Measurements from ENCODE around the gene EFEMP2. TPM values are rescaled to one million over a fixed set of nuclear protein-coding genes. Genes with fewer than 3 reads are reported as not detected.
"Not testable (repeated sequence)": the region's sequence is repeated elsewhere in the genome, so short reads cannot be mapped to it uniquely, and the experiment has no call there.

EFEMP2 gene
- total and polyA plus RNA-seq, 2 donors (not counting 1 experiment from before 2014, with no cell fraction given) = 74.0 to 161 TPM

DNA sequence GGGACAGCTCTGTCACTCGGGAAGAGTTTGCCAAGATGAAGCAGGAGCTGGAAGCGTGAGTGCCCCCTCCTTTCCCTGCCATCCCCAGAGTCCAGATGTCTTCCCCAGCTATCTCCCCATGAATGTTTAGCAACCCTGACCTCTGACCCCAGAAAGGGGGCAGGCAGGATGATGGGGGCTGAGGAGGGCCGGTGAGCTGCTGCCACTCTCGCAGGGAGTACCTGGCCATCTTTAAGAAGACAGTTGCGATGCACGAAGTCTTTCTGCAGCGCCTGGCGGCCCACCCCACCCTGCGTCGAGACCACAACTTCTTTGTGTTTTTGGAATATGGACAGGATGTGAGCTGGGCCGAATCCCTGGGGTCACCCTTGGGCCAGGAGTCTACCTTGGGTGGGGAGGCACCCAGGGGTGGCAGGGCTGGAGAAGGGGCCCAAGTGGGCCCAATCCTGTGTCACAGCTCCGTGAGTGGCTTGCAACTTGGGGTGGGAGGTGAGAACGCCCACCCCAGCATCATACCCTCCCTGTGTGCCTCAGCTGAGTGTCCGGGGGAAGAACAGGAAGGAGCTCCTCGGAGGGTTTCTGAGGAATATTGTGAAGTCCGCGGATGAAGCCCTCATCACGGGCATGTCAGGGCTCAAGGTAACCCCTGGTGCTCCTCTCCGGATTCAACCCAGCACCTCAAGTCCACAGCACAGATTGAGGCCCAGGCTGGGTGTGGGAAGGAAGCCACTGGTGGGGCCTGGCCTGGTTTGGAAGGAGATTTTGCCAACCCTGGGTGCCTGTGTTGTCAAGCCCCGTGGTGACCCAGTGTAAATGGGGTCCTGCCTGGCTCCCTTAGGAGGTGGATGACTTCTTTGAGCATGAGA lies 22.1 kb downstream of the EFEMP2 start:
- no peaks in the 10 kb centered on the region for H3K27me3 ChIP-seq (ENCODE audit: control insufficient read depth, insufficient read depth, low read length)
- H3K9me3 ChIP-seq (ENCODE audit: control insufficient read depth, insufficient read depth, low read depth, low read length) = no peaks in the 10 kb centered on the region
- no peak for DNase-seq (ENCODE audit: low read depth in 2 of 2)
- peaks cover 25% of the 10 kb centered on the region for H3K79me2 ChIP-seq (ENCODE audit: control insufficient read depth, insufficient read depth, low read length)
- peaks cover 39% of the 10 kb centered on the region for H3K36me3 ChIP-seq (ENCODE audit: control insufficient read depth, insufficient read depth, low read length)
- H4K20me1 ChIP-seq (ENCODE audit: control insufficient read depth, extremely low read depth, insufficient read depth, low read length) = peaks cover 1% of the 10 kb centered on the region
- TF ChIP-seq EZH2 (IDR thresholded peaks at IDR 0.05; ENCODE audit: low read length, missing control alignments) = no peak
- TF ChIP-seq, protein P1, sequence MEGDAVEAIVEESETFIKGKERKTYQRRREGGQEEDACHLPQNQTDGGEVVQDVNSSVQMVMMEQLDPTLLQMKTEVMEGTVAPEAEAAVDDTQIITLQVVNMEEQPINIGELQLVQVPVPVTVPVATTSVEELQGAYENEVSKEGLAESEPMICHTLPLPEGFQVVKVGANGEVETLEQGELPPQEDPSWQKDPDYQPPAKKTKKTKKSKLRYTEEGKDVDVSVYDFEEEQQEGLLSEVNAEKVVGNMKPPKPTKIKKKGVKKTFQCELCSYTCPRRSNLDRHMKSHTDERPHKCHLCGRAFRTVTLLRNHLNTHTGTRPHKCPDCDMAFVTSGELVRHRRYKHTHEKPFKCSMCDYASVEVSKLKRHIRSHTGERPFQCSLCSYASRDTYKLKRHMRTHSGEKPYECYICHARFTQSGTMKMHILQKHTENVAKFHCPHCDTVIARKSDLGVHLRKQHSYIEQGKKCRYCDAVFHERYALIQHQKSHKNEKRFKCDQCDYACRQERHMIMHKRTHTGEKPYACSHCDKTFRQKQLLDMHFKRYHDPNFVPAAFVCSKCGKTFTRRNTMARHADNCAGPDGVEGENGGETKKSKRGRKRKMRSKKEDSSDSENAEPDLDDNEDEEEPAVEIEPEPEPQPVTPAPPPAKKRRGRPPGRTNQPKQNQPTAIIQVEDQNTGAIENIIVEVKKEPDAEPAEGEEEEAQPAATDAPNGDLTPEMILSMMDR (conservative IDR thresholded peaks at IDR 0.05 in 1 of 2, IDR thresholded peaks at IDR 0.05 in 1 of 2; ENCODE audit: low read depth in 1 of 2, low read length in 2 of 2) = no peak
- H3K4me3 ChIP-seq (replicated peaks in 1 of 4; ENCODE audit: control extremely low read depth in 1 of 4, insufficient read depth in 1 of 4, low read depth in 3 of 4, low read length in 4 of 4) = no peak overlapping the region
- no peak overlapping the region for H3K27ac ChIP-seq (ENCODE audit: insufficient read depth, low read length)
- H2AFZ ChIP-seq (ENCODE audit: low read length) = no peak overlapping the region
- peaks cover 6% of the 10 kb centered on the region for H3K4me1 ChIP-seq (ENCODE audit: control insufficient read depth, extremely low read depth, insufficient read depth, low read length)
- H3K9ac ChIP-seq (ENCODE audit: insufficient read depth, low read length) = no peak overlapping the region
- H3K4me2 ChIP-seq (ENCODE audit: extremely low read depth, insufficient read depth, low read length) = no peak overlapping the region

DNA sequence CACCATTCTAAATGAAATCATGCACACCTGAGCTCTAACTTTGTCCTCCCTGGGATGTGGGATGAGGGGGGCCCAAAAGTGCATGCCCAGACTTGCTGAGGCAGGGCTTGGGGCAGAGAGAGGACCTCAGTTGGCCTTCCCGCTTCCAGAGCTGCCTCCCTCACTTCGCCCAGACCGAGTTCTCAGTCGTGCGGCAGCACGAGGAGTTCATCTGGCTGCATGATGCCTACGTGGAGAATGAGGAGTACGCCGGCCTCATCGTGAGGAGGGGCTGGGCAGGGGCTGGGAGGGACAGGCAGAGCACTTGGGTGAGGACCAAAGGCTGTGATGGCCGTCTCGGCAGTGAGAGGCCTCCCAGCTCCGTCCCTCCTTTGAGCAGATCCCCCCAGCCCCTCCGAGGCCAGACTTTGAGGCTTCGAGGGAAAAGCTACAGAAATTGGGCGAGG lies 22.8 kb downstream of the EFEMP2 start:
- no peak overlapping the region for H2AFZ ChIP-seq (ENCODE audit: low read length)

GRCh38 chr11:65849366-65849765 lies 23.2 kb downstream of the EFEMP2 start:
- H2AFZ ChIP-seq (ENCODE audit: low read length) = no peak overlapping the region
- no peak overlapping the region for H3K4me2 ChIP-seq (ENCODE audit: extremely low read depth, insufficient read depth, low read length)
- no peak overlapping the region for H3K27ac ChIP-seq (ENCODE audit: insufficient read depth, low read length)
- H4K20me1 ChIP-seq (ENCODE audit: control insufficient read depth, extremely low read depth, insufficient read depth, low read length) = peaks cover 1% of the 10 kb centered on the region
- peaks cover 1% of the 10 kb centered on the region for H3K4me1 ChIP-seq (ENCODE audit: control insufficient read depth, extremely low read depth, insufficient read depth, low read length)
- H3K27me3 ChIP-seq (ENCODE audit: control insufficient read depth, insufficient read depth, low read length) = no peaks in the 10 kb centered on the region
- H3K4me3 ChIP-seq (replicated peaks in 1 of 4; ENCODE audit: control extremely low read depth in 1 of 4, insufficient read depth in 1 of 4, low read depth in 3 of 4, low read length in 4 of 4) = no peak overlapping the region
- no peaks in the 10 kb centered on the region for H3K9me3 ChIP-seq (ENCODE audit: control insufficient read depth, insufficient read depth, low read depth, low read length)
- no peak for DNase-seq (ENCODE audit: low read depth in 2 of 2)
- peaks cover 15% of the 10 kb centered on the region for H3K79me2 ChIP-seq (ENCODE audit: control insufficient read depth, insufficient read depth, low read length)
- H3K9ac ChIP-seq (ENCODE audit: insufficient read depth, low read length) = no peak overlapping the region
- H3K36me3 ChIP-seq (ENCODE audit: control insufficient read depth, insufficient read depth, low read length) = peaks cover 30% of the 10 kb centered on the region
- TF ChIP-seq, protein P1 (conservative IDR thresholded peaks at IDR 0.05 in 1 of 2, IDR thresholded peaks at IDR 0.05 in 1 of 2; ENCODE audit: low read depth in 1 of 2, low read length in 2 of 2) = no peak

More for the DNA sequence above, 22.8 kb downstream of the EFEMP2 start:
- no peaks in the 10 kb centered on the region for H3K9me3 ChIP-seq (ENCODE audit: control insufficient read depth, insufficient read depth, low read depth, low read length)
- H4K20me1 ChIP-seq (ENCODE audit: control insufficient read depth, extremely low read depth, insufficient read depth, low read length) = peaks cover 1% of the 10 kb centered on the region
- H3K4me2 ChIP-seq (ENCODE audit: extremely low read depth, insufficient read depth, low read length) = no peak overlapping the region
- peaks cover 33% of the 10 kb centered on the region for H3K36me3 ChIP-seq (ENCODE audit: control insufficient read depth, insufficient read depth, low read length)
- H3K27ac ChIP-seq (ENCODE audit: insufficient read depth, low read length) = no peak overlapping the region
- H3K9ac ChIP-seq (ENCODE audit: insufficient read depth, low read length) = no peak overlapping the region
- TF ChIP-seq, protein P1 (conservative IDR thresholded peaks at IDR 0.05 in 1 of 2, IDR thresholded peaks at IDR 0.05 in 1 of 2; ENCODE audit: low read depth in 1 of 2, low read length in 2 of 2) = no peak
- TF ChIP-seq EZH2 (IDR thresholded peaks at IDR 0.05; ENCODE audit: low read length, missing control alignments) = no peak
- H3K79me2 ChIP-seq (ENCODE audit: control insufficient read depth, insufficient read depth, low read length) = peaks cover 18% of the 10 kb centered on the region
- H3K4me3 ChIP-seq (replicated peaks in 1 of 4; ENCODE audit: control extremely low read depth in 1 of 4, insufficient read depth in 1 of 4, low read depth in 3 of 4, low read length in 4 of 4) = no peak overlapping the region
- H3K27me3 ChIP-seq (ENCODE audit: control insufficient read depth, insufficient read depth, low read length) = no peaks in the 10 kb centered on the region
- H3K4me1 ChIP-seq (ENCODE audit: control insufficient read depth, extremely low read depth, insufficient read depth, low read length) = peaks cover 3% of the 10 kb centered on the region
- no peak for DNase-seq (ENCODE audit: low read depth in 2 of 2)

DNA sequence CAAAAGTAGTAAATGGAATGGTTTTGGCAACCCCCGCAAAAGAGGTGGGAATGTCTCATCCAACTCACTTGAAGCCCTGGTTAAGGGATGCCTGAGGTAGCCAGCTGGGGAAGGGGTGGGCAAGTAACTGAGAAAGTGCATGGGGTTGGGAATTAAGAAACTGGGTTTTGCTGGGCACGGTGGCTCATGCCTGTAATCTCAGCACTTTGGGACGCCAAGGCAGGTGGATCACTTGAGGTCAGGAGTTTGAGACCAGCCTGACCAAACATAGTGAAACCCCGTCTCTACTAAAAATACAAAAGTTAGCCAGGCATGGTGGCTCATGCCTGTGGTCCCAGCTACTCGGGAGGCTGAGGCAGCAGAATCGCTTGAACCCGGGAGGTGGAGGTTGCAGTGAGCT lies 23.9 kb downstream of the EFEMP2 start:
- not testable (repeated sequence) for H2AFZ ChIP-seq (ENCODE audit: low read length); H3K27me3 ChIP-seq (ENCODE audit: control insufficient read depth, insufficient read depth, low read length); H3K4me3 ChIP-seq (replicated peaks in 1 of 4; ENCODE audit: control extremely low read depth in 1 of 4, insufficient read depth in 1 of 4, low read depth in 3 of 4, low read length in 4 of 4); H3K4me2 ChIP-seq (ENCODE audit: extremely low read depth, insufficient read depth, low read length); H3K27ac ChIP-seq (ENCODE audit: insufficient read depth, low read length); H3K9ac ChIP-seq (ENCODE audit: insufficient read depth, low read length); H3K4me1 ChIP-seq (ENCODE audit: control insufficient read depth, extremely low read depth, insufficient read depth, low read length); H3K9me3 ChIP-seq (ENCODE audit: control insufficient read depth, insufficient read depth, low read depth, low read length); H3K79me2 ChIP-seq (ENCODE audit: control insufficient read depth, insufficient read depth, low read length); DNase-seq (ENCODE audit: low read depth in 2 of 2); H4K20me1 ChIP-seq (ENCODE audit: control insufficient read depth, extremely low read depth, insufficient read depth, low read length)
- peaks cover 23% of the 10 kb centered on the region for H3K36me3 ChIP-seq (ENCODE audit: control insufficient read depth, insufficient read depth, low read length)
